Measurements from ENCODE around the gene CORO1C.
A peak's percentile ranks its signal among the peaks of the same experiment; 100 is the strongest.
"Not testable (repeated sequence)": the region's sequence is repeated elsewhere in the genome, so short reads cannot be mapped to it uniquely, and the experiment has no call there.

CORO1C gene

DNA sequence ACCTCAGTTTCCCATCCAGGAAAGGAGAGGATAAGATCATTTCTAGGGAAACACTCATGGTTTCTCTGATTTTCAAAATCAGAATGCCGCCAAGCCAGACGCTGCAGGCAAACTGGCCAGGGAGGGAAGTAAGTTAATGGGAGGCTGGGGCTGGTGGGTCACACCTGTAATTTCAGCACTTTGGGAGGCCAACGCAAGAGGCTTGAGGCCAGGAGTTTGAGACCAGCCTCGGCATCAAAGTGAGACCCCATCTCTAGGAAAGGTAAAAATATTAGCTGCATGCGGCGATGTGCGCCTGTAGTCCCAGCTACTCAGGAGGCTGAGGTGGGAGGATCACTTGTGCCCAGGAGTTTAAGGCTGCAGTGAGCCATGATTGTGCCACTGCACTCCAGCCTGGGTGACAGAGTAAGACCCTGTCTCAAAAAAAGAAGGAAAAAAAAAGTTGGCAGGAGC, 98.2 kb downstream of the CORO1C start:
- no peak for DNase-seq

DNA sequence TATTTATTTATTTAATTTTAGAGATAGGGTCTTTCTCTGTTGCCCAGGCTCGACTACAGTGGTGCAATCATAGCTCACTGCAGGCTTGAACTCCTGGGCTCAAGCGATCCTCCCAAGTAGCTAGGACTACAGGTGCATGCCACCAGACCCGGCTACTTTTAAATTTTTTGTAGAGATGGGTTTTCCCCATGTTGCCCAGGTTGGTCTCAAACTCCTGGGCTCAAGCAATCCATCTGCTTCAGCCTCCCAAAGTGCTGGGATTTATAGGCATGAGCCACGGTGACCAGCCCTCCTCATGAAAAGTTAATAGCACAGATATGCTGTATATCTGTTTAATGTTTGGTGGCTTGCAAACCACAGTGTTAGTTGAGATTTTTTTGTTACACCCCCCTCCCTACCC, 100.1 kb downstream of the CORO1C start:
- not testable (repeated sequence) for DNase-seq

DNA sequence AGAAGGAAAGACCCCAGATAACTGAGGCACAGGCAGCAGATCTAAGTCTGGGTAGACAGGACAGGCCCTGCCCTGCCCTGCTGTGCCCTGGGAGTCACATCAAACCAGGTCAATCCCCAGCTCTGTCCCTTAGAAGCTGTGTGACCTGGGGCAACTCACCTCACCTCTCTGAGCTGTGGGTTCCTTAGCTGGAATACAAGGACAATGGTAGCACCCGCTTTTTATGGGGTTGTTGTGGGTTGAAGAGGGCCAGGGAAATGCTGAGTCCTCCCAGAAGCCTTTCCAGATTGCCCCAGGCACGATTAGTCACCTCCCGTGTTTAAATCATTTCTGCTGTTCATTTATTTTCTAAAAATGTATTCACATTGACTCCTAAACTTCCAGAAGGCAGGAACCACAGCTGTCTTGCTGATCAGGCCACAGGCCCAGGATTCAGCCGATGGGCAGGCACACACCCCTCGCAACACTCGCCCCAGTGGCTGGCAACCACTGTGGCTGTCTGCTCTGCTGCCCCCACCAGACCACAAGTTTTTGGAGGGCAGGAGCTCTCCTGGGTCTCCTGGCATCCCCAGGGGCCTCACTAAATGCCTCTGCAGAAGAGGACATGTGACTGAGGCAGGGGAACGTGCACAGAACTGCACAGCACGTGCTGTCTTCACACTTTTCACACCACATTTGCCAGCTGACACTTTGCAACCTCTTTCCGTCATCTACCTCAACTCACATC, 100.7 kb downstream of the CORO1C start:
- DNase-seq = peak; percentile 19

DNA sequence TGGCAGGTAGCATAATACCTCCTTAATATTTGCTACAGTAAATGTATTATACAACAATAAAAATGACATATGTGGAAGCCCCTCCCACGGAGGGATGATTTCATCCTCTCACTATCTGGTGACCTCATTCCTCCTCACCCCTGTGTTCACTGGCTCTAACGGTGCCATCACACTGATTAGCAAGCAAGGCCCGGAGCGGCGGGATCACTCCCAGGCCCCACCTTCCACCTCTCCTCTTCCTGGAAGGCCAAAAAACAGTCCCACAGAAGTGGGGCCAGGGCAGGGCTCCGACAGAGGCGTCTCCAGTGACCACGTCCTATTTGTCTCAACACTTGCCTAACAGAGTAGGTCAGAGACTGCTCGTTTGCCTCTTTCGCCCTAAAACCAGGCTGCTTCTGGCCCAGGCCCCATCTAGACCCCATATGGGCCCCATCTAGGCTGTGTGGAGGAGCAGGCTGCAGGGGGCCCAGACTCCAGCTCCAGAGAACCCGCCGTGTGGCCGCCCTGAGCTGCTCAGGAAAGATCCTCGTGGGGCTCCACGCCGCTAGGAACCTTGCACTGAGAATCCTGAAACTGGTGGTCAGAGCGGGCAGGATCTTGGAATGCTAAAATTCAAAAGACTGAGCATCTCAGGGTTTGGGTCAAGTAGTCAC, 101.4 kb downstream of the CORO1C start:
- peak; percentile 68 for DNase-seq

DNA sequence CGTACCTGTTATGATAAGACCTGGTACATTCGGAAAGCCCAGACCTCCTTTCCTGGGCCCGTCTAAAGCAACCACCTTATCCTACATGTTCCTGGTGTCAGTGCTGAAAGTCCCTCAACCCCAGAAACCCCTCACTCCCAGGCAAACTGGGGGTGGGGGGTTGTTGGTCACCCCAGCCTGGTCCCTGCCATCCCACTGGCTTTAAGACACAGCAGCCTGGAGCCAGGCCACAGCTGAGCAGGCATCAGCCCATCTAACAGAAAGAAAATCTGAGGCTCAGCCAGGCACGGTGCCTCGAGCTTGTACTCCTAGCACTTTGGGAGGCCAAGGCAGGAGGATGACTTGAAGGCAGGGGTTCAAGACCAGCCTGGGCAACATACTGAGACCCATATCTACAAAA, 102.2 kb downstream of the CORO1C start:
- DNase-seq = no peak

DNA sequence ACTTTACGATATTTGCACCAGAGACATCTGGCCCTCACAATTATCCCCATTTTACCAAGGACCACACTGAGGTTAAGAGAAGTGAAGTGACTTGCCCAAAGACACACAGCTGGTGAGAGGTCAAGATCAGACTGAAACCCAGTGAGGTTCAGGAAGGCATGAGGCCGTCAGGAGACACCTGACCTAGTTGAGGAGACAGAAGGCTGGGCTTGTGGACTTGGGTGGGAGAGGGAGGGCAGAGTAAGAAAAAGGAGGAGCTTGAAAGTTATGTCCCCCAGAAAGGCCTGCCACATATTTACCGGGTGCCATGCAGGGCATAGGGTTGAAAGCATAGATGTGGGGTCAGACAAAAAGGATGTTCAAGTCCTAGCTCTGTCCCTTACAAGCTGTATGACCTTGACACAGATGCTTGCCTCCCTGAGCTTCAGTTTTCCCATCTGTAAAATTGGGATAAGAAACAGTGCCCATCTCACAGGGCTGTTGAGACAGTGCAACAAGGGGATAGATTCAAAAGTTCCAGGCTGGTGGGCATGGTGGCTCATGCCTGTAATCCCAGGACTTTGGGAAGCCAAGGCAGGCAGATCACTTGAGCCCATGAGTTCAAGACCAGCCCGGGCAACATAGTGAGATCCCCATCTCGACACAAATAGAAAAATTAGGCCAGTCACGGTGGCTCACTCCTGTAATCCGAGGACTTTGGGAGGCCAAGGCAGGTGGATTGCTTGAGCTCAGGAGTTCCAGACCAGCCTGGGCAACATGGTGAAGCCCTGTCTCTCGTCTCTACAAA, 104.0 kb downstream of the CORO1C start:
- DNase-seq = no peak

DNA sequence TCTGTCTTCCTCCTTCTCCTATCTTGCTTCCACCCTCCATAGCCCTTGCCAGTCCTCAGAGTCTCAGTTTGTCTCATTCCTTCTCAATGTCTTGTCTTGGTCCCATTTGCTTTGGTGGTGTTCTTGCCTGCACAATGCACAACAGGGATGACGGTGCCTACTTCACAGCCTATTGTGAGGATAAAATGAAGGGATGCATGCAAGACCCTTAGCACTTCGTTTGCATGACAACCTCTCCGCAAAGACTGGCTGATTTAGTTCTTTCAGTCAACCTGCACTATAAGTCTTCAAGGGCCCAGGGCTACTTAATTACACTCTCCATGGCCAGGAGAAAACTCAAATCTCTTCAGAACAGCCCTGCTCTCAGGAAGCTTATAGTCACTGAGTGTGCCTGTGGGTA, 106.1 kb downstream of the CORO1C start:
- no peak for DNase-seq

DNA sequence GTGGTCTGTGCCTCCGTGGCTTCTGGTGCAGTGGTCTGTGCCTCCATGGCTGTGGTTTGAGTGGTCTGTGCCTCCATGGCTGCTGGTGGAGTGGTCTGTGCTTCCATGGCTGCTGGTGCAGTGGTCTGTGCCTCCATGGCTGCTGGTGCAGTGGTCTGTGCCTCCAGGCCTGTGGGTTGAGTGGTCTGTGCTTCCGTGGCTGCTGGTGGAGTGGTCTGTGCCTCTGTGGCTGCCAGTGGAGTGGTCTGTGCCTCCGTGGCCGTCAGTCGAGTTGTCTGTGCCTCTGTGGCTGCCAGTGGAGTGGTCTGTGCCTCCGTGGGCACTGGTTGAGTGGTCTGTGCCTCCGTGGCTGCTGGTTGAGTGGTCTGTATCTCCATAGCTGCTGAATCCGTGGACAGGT, 107.7 kb downstream of the CORO1C start:
- DNase-seq = no peak

DNA sequence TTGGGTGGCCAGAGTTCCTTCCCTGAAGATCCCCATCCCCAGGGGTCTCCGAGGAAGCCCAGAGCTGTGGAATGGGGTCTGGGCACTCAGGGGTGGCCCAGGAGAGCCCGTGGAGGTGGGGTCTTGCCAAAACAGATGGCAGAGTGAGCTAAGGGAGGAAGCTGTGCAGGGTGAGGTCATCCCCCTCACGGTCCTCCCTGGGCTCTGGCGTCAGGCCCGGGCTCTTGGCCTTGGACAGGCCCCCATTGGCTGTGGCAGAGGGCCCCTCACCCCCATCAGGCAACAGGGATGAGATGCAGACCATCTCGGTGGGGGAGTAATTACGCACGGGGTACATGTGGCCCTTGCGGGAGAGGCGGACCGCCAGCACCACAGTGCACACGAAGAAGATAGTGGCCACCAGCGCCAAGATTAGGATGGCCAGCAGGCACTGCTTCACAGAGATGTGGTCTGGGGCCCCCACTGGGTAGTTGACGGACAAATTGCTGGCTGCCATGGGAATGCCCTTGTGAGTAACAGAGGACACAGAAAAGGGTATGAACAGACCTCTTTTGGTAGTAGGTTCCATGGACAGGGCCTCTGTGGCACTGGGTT, 108.3 kb downstream of the CORO1C start:
- DNase-seq = no peak

DNA sequence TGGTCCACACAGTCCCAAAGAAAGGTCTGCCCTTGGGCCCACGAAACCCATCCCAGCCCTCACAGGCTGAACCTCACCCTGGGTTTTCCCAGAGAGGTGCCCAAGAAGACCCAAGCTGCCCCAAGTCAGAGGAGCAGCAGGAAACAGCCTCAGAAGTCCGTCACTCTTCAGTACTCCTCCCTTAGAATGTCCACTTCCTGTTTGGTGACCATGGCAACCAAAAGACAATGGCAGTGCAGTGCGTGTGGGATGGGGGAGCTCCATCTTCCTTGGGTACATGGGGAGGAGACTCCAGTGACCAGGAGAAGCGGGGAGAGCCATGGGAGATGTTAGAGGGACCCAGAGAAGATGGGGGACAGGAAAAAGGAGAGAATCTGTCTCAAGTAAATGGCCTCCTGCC, 108.9 kb downstream of the CORO1C start:
- peak; percentile 44 for DNase-seq

DNA sequence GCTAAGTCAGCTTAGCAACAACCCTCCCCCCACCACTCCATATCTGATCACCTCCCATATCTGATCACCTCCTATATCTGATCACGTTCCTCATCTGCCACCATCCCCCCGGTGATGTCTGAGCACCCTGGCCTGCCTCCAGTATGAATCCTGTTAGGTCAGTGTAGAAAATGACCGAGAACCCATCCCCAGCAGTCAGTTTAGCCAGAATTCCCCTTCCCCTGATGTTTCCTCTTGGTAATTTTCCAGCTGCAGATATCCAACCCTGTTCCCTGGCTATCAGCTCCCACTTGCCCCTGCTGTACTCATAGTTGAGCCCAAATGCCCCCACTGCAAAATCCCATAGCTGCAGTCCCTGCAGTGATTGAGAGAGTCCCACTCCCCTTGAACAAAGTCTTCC, 110.2 kb downstream of the CORO1C start:
- no peak for DNase-seq

DNA sequence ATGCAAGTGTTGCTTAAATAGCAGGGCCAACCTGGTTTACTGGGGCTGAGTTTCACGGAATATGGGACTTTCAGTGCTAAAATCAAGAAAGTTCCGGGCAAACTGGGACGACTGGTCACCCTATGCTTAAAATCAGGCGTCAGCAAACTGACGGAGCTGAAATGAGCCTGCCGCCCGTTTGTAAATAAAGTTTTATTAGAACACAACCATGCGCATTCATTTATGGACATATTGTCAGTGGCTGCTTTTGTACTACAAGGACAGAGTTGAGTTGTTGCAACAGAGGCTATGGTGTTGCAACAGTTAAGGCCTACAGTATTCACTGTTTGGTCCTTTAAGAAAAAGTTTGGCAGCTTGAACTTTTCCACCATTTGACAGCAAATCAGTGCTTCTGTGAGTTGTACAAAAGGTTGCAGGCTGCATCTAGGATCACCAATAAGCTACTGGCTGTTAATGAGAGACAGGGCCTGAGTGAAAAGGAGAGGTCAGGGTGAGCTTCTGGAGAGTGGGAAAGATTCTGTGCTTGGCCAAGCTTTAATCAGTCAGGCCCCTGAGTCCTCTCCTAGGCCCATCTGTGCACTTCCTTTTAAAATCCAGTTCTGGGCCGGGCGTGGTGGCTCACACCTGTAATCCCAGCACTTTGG, 111.0 kb downstream of the CORO1C start:
- no peak for DNase-seq

DNA sequence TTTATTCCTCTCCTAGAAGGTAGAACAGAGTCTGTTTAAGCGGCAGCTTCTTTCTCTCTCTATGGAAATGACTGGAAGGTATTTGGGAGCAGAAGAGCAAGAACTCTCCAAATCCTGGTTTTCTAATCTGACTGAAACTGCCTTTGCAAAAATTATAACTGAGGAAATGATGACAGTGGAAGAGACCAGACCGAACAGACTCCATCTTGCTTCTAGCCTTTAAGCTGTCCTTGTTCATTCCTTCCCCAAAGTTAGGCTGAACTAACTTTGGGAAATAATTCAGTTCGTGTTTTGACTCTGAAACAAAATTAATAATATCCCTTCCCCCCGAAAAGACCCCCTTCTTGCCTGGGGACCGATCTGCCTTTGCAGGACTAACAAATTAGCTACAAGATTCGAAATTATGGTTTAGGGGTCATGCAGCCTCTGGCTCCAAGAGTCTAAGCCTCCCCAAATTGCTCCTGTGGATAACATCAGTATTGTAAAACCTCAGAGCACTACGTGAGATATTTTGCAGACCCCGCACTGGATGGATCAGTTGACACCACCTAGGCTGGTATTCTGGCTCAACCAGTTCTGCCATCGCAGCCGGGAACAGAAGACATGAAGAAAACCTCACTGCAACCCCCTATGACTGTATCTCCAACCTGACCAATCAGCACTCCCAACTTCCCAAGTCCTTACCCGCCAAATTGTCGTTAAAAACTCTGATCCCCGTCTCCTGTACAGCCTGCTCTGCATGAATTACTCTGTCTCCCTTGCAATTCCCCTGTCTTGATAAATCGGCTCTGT, 111.8 kb downstream of the CORO1C start:
- DNase-seq = no peak

DNA sequence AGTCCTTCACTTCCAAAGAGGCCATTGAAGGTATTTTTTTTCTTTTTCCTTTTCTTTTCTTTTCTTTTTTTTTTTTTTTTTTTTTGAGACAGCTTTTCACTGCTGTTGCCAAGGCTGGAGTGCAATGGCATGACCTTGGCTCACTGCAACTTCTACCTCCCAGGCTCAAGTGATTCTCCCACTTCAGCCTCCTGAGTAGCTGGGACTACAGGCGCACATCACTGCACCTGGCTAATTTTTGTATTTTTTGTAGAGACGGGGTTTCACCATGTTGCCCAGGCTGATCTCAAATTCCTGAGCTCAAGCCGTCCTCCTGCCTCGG, 112.4 kb downstream of the CORO1C start:
- DNase-seq = not testable (repeated sequence)

DNA sequence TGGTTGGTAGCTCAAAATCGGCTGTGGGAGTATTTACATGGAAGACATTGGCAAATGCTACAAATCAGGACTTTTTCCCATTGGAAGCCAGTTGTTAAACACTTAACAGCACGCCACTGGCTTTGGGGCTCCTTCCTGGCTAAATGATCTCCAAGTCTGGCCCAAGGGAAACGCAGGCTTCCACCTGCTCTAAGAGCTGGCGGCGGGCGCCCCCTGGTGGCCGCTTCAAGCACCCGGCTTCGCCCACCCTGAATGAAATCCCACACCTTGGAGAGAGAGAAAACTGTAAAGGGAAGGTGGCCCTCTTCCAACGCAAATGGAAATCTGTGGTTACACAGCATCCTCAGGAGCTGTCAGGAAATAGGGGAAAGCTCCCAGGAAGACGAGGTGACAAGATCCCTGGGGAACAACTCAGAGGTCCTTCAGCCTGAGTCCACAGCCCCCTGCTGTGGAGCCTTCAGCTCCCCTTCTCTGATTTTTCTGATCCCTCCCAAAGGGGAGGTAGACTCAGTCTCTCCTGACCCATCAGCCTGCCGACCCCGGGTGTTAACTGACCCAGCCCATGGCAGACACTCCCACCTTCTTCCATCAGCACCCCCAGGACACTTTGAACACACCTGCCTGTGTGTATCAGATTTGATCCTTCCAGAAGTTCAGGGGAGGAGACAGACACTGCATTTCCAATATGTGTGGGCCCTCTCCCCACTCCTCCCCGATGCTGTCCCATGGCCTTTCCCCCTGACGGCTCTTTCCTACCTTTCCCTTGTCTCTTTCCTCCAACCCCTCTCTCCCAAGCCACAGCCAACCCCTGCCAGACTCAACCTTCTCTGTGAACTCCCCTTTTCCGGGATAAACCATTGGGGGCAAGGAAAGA, 113.0 kb downstream of the CORO1C start:
- peak; percentile 92 for DNase-seq

DNA sequence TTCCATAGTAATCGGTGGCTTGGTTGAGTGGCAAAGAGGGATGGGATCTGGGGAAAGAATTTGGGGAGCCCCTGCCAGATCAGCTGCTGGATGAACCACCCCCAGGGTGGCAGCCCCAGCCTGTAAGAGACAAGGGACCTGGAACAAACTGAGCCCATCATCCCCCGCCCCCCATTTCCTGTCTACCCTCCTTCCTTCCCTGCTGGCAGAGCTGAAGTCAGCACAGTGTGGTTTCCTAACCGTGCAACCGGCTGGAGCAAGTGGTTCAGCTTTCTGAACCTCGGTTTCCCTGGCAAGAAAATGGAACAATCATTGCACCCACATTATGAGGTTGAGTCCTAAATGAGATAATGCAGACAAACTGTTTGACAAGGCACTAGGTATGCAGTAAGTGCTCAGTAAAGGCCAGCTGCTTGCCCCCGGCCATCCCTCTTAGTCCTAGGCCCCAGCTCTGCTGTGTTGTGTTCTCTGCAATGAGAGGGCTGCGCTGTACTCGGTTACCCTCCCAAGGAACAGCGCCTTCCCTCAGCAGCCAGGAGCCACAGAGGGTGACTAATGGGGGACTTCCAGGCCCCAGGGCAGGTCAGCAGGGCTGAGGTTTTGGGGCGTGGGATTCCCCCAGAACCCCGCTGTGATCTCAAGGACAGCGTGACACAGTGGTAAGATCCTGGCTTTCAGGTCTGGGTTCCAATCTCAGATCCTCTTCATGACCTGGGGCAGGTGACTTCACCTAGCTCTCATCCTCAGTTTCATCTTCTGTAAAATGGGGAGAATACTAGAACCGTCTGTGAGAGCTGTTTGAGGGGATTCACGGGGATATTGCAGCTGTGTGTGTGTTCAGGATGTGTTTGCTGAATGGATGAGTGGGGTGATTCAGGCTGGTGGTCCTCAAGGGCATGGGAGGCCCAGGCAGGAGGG, 114.1 kb downstream of the CORO1C start:
- DNase-seq = no peak

DNA sequence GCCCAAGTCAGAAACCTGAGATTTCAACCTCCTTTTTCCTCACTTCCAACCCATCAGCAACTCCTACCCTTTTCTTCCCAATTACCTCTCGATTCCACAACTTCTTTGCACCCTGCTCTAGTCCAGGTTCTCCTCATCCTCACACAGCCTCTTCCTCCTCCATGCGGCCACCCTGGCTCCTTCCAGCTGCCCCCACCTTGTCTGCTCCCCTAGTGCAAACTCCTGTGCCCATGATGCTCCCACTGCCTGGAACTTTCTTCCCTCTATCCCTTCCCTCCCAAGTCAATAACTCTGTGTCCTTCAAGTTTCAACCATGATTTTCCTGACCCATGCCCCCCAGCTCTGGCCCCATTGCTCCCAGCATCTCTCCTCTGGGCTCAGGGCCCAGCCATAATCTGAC, 115.0 kb downstream of the CORO1C start:
- no peak for DNase-seq

DNA sequence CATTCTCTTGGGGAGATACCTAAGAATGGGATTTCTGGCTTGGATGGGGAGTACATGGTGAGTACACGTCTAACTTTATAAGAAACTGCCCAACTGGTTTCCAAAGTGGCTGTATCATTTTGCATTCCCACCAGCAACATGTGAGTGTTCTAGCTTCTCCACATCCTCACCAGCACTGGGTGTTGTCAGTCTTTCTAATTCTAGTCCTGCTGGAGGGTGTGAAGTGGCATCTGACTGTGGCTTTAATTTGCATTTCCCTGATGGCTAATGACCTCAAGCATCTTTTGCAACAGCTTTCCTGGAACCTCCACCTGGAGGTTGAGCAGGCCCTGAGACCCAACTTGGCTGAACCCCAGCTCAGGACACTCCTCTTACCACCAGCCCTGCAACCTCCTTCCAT, 115.4 kb downstream of the CORO1C start:
- no peak for DNase-seq

DNA sequence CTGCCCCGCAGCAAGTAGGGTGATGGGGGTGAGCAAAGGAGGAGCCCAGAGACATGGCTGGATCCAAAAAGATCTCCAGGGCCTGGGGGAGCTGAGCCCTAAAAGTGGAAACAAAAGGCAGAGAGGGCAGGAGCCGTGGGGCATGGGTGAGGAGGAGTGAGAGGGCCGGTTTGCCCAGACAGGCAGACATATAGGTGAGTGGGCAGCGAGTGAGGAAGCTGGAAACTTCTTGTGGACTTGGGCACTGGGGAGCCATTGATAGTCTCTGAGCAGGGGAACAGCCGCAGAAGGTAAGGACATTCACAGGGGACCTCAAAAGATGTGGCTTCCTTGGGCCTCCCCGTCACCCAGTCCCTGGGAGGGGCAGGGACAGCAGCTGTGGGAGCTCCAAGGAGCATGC, 116.7 kb downstream of the CORO1C start:
- DNase-seq = no peak

DNA sequence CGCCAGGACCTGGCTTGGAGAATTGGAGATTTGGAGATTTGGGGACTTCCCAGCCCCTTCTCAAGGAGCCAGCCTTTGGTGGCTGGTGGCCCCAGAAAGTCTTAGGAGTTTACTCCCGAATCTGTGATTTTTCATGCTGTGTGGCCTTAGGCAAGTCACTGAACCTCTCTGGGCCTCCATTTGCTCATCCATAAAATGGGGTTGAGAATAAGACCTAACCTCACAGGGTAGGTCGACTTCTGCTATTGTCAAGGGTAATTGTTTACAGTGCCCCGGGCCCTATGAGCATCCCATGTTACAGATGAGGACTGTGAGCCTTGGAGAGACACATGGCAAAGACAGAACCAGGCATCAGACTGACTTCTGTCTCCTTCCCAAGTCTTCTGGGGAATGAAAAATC, 117.3 kb downstream of the CORO1C start:
- DNase-seq = no peak
